H1 (cell line): ENCODE results near the gene ADAD2. TPM values are rescaled to one million over a fixed set of nuclear protein-coding genes. Genes with fewer than 3 reads are reported as not detected.

ENCODE experiments used
- CTCF ChIA-PET: fragments of 300-600 bp; sonication (Branson Sonifier 250); formaldehyde crosslinking; loops from one replicate; lab custom pipeline; 2021; ENCODE audit not compliant: partially characterized antibody; lab: Charles Lee
- POLR2A ChIA-PET: fragments of 300-600 bp; sonication (Branson Sonifier 250); formaldehyde crosslinking; loops from one replicate; lab custom pipeline; 2021; ENCODE audit warnings: inconsistent platforms; ENCODE audit not compliant: partially characterized antibody; lab: Charles Lee
- DNase-seq, 2 experiments: peaks; one replicate each; pipeline versions ENCODE4 v3.0.0 to v3.0.0-alpha.2; 2010 to 2022; ENCODE audit warnings: low spot score in 2 of 2, low read depth in 1 of 2, mixed read lengths in 1 of 2
- FAIRE-seq: peaks from 2 replicates; lab custom pipeline; 2011; peaks lifted over from hg19 to GRCh38; lab: Jason Lieb, UNC
- H2AFZ ChIP-seq: 2 replicates; pipeline ENCODE4 v1.8.1; 2012; ENCODE audit warnings: low read length, inconsistent platforms
- H2AK5ac ChIP-seq: 2 replicates; pipeline ENCODE4 v1.6.1; 2013; ENCODE audit warnings: low read depth, low read length
- H2BK120ac ChIP-seq: replicated peaks from 2 replicates; pipeline ENCODE3; 2013; ENCODE audit warnings: low read depth, low read length, inconsistent platforms
- H2BK12ac ChIP-seq: 2 replicates; pipeline ENCODE4 v1.6.1; 2013; ENCODE audit warnings: low read depth, low read length
- H2BK15ac ChIP-seq: 2 replicates; pipeline ENCODE4 v1.6.1; 2013; ENCODE audit warnings: low read length
- H2BK20ac ChIP-seq: 2 replicates; pipeline ENCODE4 v1.6.1; 2013; ENCODE audit warnings: low read length
- H2BK5ac ChIP-seq: 2 replicates; pipeline ENCODE4 v1.6.1; 2013; ENCODE audit warnings: low read depth, low read length
- H3K14ac ChIP-seq: 2 replicates; pipeline ENCODE4 v1.6.1; 2013; ENCODE audit warnings: inconsistent platforms; ENCODE audit not compliant: insufficient read length
- H3K18ac ChIP-seq: 2 replicates; pipeline ENCODE4 v1.6.1; 2013; ENCODE audit warnings: low read length; ENCODE audit errors: extremely low read depth
- H3K23ac ChIP-seq: 2 replicates; pipeline ENCODE4 v1.6.1; 2013; ENCODE audit warnings: inconsistent platforms; ENCODE audit not compliant: insufficient read length
- H3K23me2 ChIP-seq: 2 replicates; pipeline ENCODE4 v1.6.1; 2013; ENCODE audit warnings: low read depth, low read length
- H3K27ac ChIP-seq: 2 replicates; pipeline ENCODE4 v1.6.1; 2011; ENCODE audit warnings: low read depth, low read length, inconsistent platforms
- H3K27me3 ChIP-seq, 4 experiments: replicated peaks in 1 of 4; 1 replicate in 1 of 4; 2 replicates in 3 of 4; pipeline versions ENCODE4 v1.6.1 to v1.8.1; 2011 to 2013; ENCODE audit warnings: low read length in 3 of 4, mild to moderate bottlenecking in 3 of 4, inconsistent platforms in 2 of 4, mixed read lengths in 2 of 4, moderate library complexity in 1 of 4; ENCODE audit not compliant: control insufficient read depth in 3 of 4, insufficient read depth in 3 of 4; ENCODE audit errors: extremely low read depth in 1 of 4
- H3K36me3 ChIP-seq, 4 experiments: 2 replicates each; pipeline versions ENCODE4 v1.6.1 to v1.8.1; 2011 to 2013; ENCODE audit warnings: mild to moderate bottlenecking in 4 of 4, low read length in 3 of 4, moderate library complexity in 2 of 4, control low read depth in 1 of 4, inconsistent platforms in 1 of 4; ENCODE audit not compliant: insufficient read depth in 4 of 4, control insufficient read depth in 2 of 4
- H3K4ac ChIP-seq: replicated peaks from 2 replicates; pipeline ENCODE3; 2013; ENCODE audit warnings: low read length, low read depth, mixed read lengths, inconsistent platforms; ENCODE audit not compliant: insufficient read length
- H3K4me1 ChIP-seq, 4 experiments: replicated peaks in 1 of 4; 1 replicate in 1 of 4; 2 replicates in 3 of 4; pipeline versions ENCODE4 v1.6.1 to v1.8.1; 2011 to 2013; ENCODE audit warnings: low read length in 3 of 4, inconsistent platforms in 2 of 4, mixed read lengths in 1 of 4; ENCODE audit not compliant: insufficient read depth in 4 of 4, control insufficient read depth in 3 of 4
- H3K4me2 ChIP-seq, 2 experiments: 2 replicates each; pipeline versions ENCODE4 v1.6.1 to v1.8.1; 2011 to 2013; ENCODE audit warnings: low read depth in 2 of 2, low read length in 2 of 2, control low read depth in 1 of 2, inconsistent platforms in 1 of 2, mild to moderate bottlenecking in 1 of 2; ENCODE audit not compliant: insufficient read depth in 1 of 2
- H3K4me3 ChIP-seq, 4 experiments: fragments of 200-600, 300-600 bp in 1 of 4; sonication (generic), shearing (Covaris generic), sonication (Bioruptor Twin) in 1 of 4; 2 replicates each; pipeline versions ENCODE4 v1.5.1 to v1.8.1; 2011 to 2016; ENCODE audit warnings: low read length in 4 of 4, low read depth in 3 of 4, control low read depth in 2 of 4, inconsistent platforms in 2 of 4, mild to moderate bottlenecking in 2 of 4, mixed read lengths in 1 of 4, moderate library complexity in 1 of 4; ENCODE audit not compliant: insufficient read depth in 2 of 4; ENCODE audit errors: extremely low read depth in 1 of 4
- H3K56ac ChIP-seq: replicated peaks from 2 replicates; pipeline ENCODE3; 2013; ENCODE audit warnings: low read depth, mild to moderate bottlenecking, mixed read lengths, low read length, inconsistent platforms; ENCODE audit not compliant: insufficient read length
- H3K79me1 ChIP-seq: 2 replicates; pipeline ENCODE4 v1.6.1; 2013; ENCODE audit warnings: low read depth, low read length, control low read depth
- H3K79me2 ChIP-seq, 2 experiments: 2 replicates each; pipeline versions ENCODE4 v1.6.1 to v1.8.1; 2012 to 2013; ENCODE audit warnings: low read length in 2 of 2, mild to moderate bottlenecking in 2 of 2, inconsistent platforms in 1 of 2; ENCODE audit not compliant: insufficient read depth in 2 of 2, control insufficient read depth in 1 of 2
- H3K9ac ChIP-seq, 4 experiments: replicated peaks in 1 of 4; 1 replicate in 1 of 4; 2 replicates in 3 of 4; pipeline versions ENCODE4 v1.6.1 to v1.8.1; 2011 to 2013; ENCODE audit warnings: low read depth in 3 of 4, low read length in 3 of 4, control low read depth in 2 of 4, mild to moderate bottlenecking in 2 of 4, moderate library complexity in 2 of 4, inconsistent platforms in 1 of 4; ENCODE audit errors: extremely low read depth in 1 of 4
- H3K9me3 ChIP-seq, 2 experiments: 2 replicates each; pipeline versions ENCODE4 v1.6.1 to v1.8.1; 2012 to 2013; ENCODE audit warnings: mild to moderate bottlenecking in 2 of 2, moderate library complexity in 2 of 2, control low read depth in 1 of 2, inconsistent platforms in 1 of 2, low read depth in 1 of 2, low read length in 1 of 2, mixed read lengths in 1 of 2; ENCODE audit not compliant: insufficient read depth in 2 of 2
- H4K20me1 ChIP-seq, 2 experiments: replicated peaks in 1 of 2; 2 replicates each; pipeline versions ENCODE3 to v1.8.1; 2011 to 2013; ENCODE audit warnings: inconsistent platforms in 2 of 2, low read length in 2 of 2, mild to moderate bottlenecking in 1 of 2; ENCODE audit not compliant: insufficient read depth in 2 of 2, control insufficient read depth in 1 of 2
- H4K5ac ChIP-seq: 2 replicates; pipeline ENCODE4 v1.6.1; 2013; ENCODE audit warnings: low read length, low read depth, mixed read lengths, inconsistent platforms; ENCODE audit not compliant: insufficient read length
- H4K8ac ChIP-seq: 2 replicates; pipeline ENCODE4 v1.8.0; 2013; ENCODE audit warnings: mild to moderate bottlenecking, moderate library complexity, low read length, inconsistent platforms; ENCODE audit not compliant: insufficient read depth; ENCODE audit errors: extremely low read depth
- H4K91ac ChIP-seq: replicated peaks from 2 replicates; pipeline ENCODE3; 2013; ENCODE audit warnings: low read length, mixed read lengths, inconsistent platforms; ENCODE audit not compliant: insufficient read length
- ATF2 ChIP-seq: IDR thresholded peaks from 2 replicates; pipeline ENCODE4 v1.6.1; 2012; ENCODE audit warnings: low read length, inconsistent platforms
- BACH1 ChIP-seq: IDR thresholded peaks from 2 replicates; pipeline ENCODE4 v1.6.1; 2012; ENCODE audit warnings: low read length, improper control_type of control experiment
- BRCA1 ChIP-seq: IDR thresholded peaks from 2 replicates; pipeline ENCODE4 v1.6.1; 2012; ENCODE audit warnings: low read depth, low read length, improper control_type of control experiment
- CBX8 ChIP-seq: fragments of 300-800, 300-1000 bp; sonication (generic); IDR thresholded peaks from 2 replicates; pipeline ENCODE4 v1.7.1; 2016; ENCODE audit warnings: low read depth, low read length, borderline replicate concordance
- EZH2 ChIP-seq: fragments of 200-600 bp; sonication (generic); IDR thresholded peaks from 2 replicates; pipeline ENCODE4 v1.7.1; 2012; ENCODE audit warnings: low read depth, mild to moderate bottlenecking, moderate library complexity, low read length, inconsistent platforms; ENCODE audit not compliant: severe bottlenecking
- JUN ChIP-seq: IDR thresholded peaks from 2 replicates; pipeline ENCODE4 v1.6.1; 2011; ENCODE audit warnings: low read depth, mild to moderate bottlenecking, improper control_type of control experiment, low read length
- JUND ChIP-seq: IDR thresholded peaks from 2 replicates; pipeline ENCODE4 v1.6.1; 2011; ENCODE audit warnings: mild to moderate bottlenecking, improper control_type of control experiment, low read length
- KDM4A ChIP-seq: IDR thresholded peaks from one replicate; pipeline ENCODE4 v1.7.1; 2012; ENCODE audit warnings: low read depth, mild to moderate bottlenecking, moderate library complexity, low read length, inconsistent platforms; ENCODE audit not compliant: severe bottlenecking
- PHF8 ChIP-seq: fragments of 200-600 bp; sonication (generic); conservative IDR thresholded peaks from 2 replicates; pipeline ENCODE4 v1.7.1; 2012; ENCODE audit warnings: low read depth, mild to moderate bottlenecking, inconsistent platforms, low read length, moderate library complexity
- POLR2A ChIP-seq, 2 experiments: IDR thresholded peaks; 1 replicate in 1 of 2; 2 replicates in 1 of 2; pipeline ENCODE4 v1.6.1; 2011; ENCODE audit warnings: low read depth in 2 of 2, low read length in 2 of 2, mild to moderate bottlenecking in 2 of 2; ENCODE audit errors: control extremely low read depth in 1 of 2
- RFX5 ChIP-seq: IDR thresholded peaks from 2 replicates; pipeline ENCODE4 v1.6.1; 2011; ENCODE audit warnings: low read depth, low read length, improper control_type of control experiment, borderline replicate concordance
- SIN3A ChIP-seq, 2 experiments: IDR thresholded peaks in 1 of 2; conservative IDR thresholded peaks in 1 of 2; 2 replicates each; pipeline ENCODE4 v1.6.1; 2011 to 2012; ENCODE audit warnings: low read length in 2 of 2, improper control_type of control experiment in 1 of 2, low read depth in 1 of 2, mild to moderate bottlenecking in 1 of 2
- WGBS, 2 experiments: shearing (Covaris generic) in 1 of 2; methylation state at CpG; one replicate each; pipeline versions ENCODE4 v1.1.6 to v1.1.7; 2013 to 2015; ENCODE audit warnings: low lambda C conversion rate in 2 of 2, mixed read lengths in 2 of 2, inconsistent platforms in 1 of 2, low coverage in 1 of 2, missing lambda C conversion rate in 1 of 2; ENCODE audit not compliant: insufficient replicate concordance in 2 of 2, insufficient coverage in 1 of 2, insufficient read length in 1 of 2; ENCODE audit errors: extremely low coverage in 1 of 2, missing lambda C conversion rate in 1 of 2; 5-methylcytosine and 5-hydroxymethylcytosine counted together
- polyA plus RNA-seq, 7 experiments: library from polyadenylated mRNA; depleted of rRNA in 3 of 7; stranded (reverse) in 5 of 7; unstranded in 2 of 7; fragments of >200 nt in 5 of 7; fragments of 200-250 nt in 2 of 7; gene quantifications; 1 replicate in 5 of 7; 2 replicates in 1 of 7; 4 replicates in 1 of 7; pipeline versions ENCODE4 v1.2.1 to v1.2.3, GENCODE V29; 2011 to 2013; ENCODE audit warnings: missing spikeins in 2 of 7, mixed read lengths in 2 of 7
- total RNA-seq: library from RNA; stranded (reverse); fragmentation: NEBNext Ultra II Directional; extraction: Animal tissue kit (Norgen Biotek cat#: 25700); gene quantifications from 2 replicates; pipeline ENCODE4 v1.2.1, GENCODE V29; 2021

ADAD2 gene
- total and polyA plus RNA-seq, 2 of the 8 experiments (the other 6 are each of a cell fraction or from before 2014, with no cell fraction given) = 1.2 to 1.3 TPM

GRCh38 chr16:84199861-84200260, 8.9 kb downstream of the ADAD2 start:
- no peak overlapping the region for H2AK5ac ChIP-seq
- H4K91ac ChIP-seq = no peak overlapping the region
- TF ChIP-seq JUND = no peak
- no peak for TF ChIP-seq BRCA1
- TF ChIP-seq ATF2 = no peak
- no peak for TF ChIP-seq CBX8
- TF ChIP-seq RFX5 = no peak
- TF ChIP-seq PHF8 = no peak
- no peak for TF ChIP-seq JUN
- TF ChIP-seq SIN3A (conservative IDR thresholded peaks at IDR 0.05 in 1 of 2, IDR thresholded peaks at IDR 0.05 in 1 of 2; ENCODE audit: low read depth in 1 of 2, low read length in 2 of 2) = no peak
- no peak for TF ChIP-seq BACH1
- TF ChIP-seq POLR2A (IDR thresholded peaks at IDR 0.05; ENCODE audit: control extremely low read depth in 1 of 2, low read depth in 2 of 2, low read length in 2 of 2) = no peak
- no peak for TF ChIP-seq KDM4A
- TF ChIP-seq EZH2 = no peak
- TF ChIP-seq, all 59 proteins: peak for 0
- no peaks in the 10 kb centered on the region for H3K79me2 ChIP-seq
- H2BK12ac ChIP-seq = no peak overlapping the region
- H3K23me2 ChIP-seq = no peaks in the 10 kb centered on the region
- no peak overlapping the region for H2BK5ac ChIP-seq
- H3K9me3 ChIP-seq = no peaks in the 10 kb centered on the region
- no peaks in the 10 kb centered on the region for H4K20me1 ChIP-seq
- H3K4me1 ChIP-seq = peaks cover 0 to 3% (median 0%) of the 10 kb centered on the region in 4 experiments; a peak in 2 of 7 replicates
- no peak overlapping the region for H3K27ac ChIP-seq
- H3K23ac ChIP-seq = no peak overlapping the region
- H3K4ac ChIP-seq = no peak overlapping the region
- POLR2A ChIA-PET = no interaction called here
- H3K9ac ChIP-seq = no peak overlapping the region
- H3K79me1 ChIP-seq = no peaks in the 10 kb centered on the region
- peak overlapping the region; percentile 57; the same call in 1 of the 2 replicates for H4K8ac ChIP-seq
- no peaks in the 10 kb centered on the region for H3K27me3 ChIP-seq
- no peak overlapping the region for H3K4me2 ChIP-seq
- H2AFZ ChIP-seq = no peak overlapping the region
- 87% methylated on average over 10 of the region's 10 CpGs; no CpG with 5 or more reads in 1 of the 2 experiments for WGBS, 2 experiments
- H3K4me3 ChIP-seq = no peak overlapping the region
- no peak overlapping the region for H2BK15ac ChIP-seq
- no peaks in the 10 kb centered on the region for H3K36me3 ChIP-seq
- no peak overlapping the region for H4K5ac ChIP-seq
- no peak overlapping the region for H2BK20ac ChIP-seq
- H3K56ac ChIP-seq = no peak overlapping the region
- no peak for DNase-seq
- CTCF ChIA-PET = interaction anchor here (1.3 kb wide), 1 partner anchor 33 kb away, joined by 3 read pairs; no protein-coding TSS in a partner anchor
- H3K14ac ChIP-seq = no peak overlapping the region
- no peak for FAIRE-seq
- H3K18ac ChIP-seq = no peak overlapping the region
- H2BK120ac ChIP-seq = no peak overlapping the region
